A549 (cell line): ENCODE data around the gene DIRAS3. TPM values are rescaled to one million over a fixed set of nuclear protein-coding genes. Genes with fewer than 3 reads are reported as not detected.
A peak's percentile ranks its signal among the peaks of the same experiment; 100 is the strongest.

Source experiments
- ATAC-seq, 2 experiments: fragments of 200-7000 bp in 1 of 2; fragments of >200 bp in 1 of 2; cut with Nextera tagmentation in 1 of 2; cut with Tn5 transposase in 1 of 2; 3 replicates each; pipeline versions ENCODE4 v1.8.0 to v1.9.1; 2018 to 2020; ENCODE audit warnings: mild to moderate bottlenecking in 1 of 2, moderate library complexity in 1 of 2
- CTCF ChIA-PET: fragments of 300-600 bp; sonication (Branson Sonifier 250); formaldehyde crosslinking; extraction: SDS; loops from one replicate; lab custom pipeline; 2021; ENCODE audit warnings: antibody characterized with exemption, inconsistent platforms; lab: Yijun Ruan, JAX
- POLR2A ChIA-PET: fragments of 350-600 bp; formaldehyde crosslinking; extraction: SDS; loops from one replicate; lab custom pipeline; 2021; ENCODE audit warnings: antibody characterized with exemption, inconsistent platforms; lab: Yijun Ruan, JAX
- DNase-seq, 2 experiments: peaks; one replicate each; pipeline versions ENCODE4 v3.0.0 to v3.0.0-alpha.2; 2011 to 2016; ENCODE audit warnings: low read depth in 1 of 2, low spot score in 1 of 2
- FAIRE-seq: peaks from 2 replicates; lab custom pipeline; 2011; peaks lifted over from hg19 to GRCh38; lab: Jason Lieb, UNC
- H3K27ac ChIP-seq, 2 experiments: fragments of >200 bp; sonication (Bioruptor Twin); formaldehyde crosslinking; 3 replicates each; pipeline ENCODE4 v1.5.1; 2016 to 2017
- H3K4me1 ChIP-seq: fragments of >200 bp; sonication (Bioruptor Twin); formaldehyde crosslinking; 3 replicates; pipeline ENCODE4 v1.6.1; 2016
- H3K4me2 ChIP-seq: fragments of >200 bp; sonication (Bioruptor Twin); formaldehyde crosslinking; 3 replicates; pipeline ENCODE4 v1.6.1; 2016
- H3K4me3 ChIP-seq: fragments of >200 bp; sonication (Bioruptor Twin); formaldehyde crosslinking; 3 replicates; pipeline ENCODE4 v1.5.1; 2016
- H3K9me3 ChIP-seq: fragments of >200 bp; sonication (Bioruptor Twin); formaldehyde crosslinking; 3 replicates; pipeline ENCODE4 v1.6.1; 2016
- CBX8 ChIP-seq: fragments of 200-600 bp; sonication (generic); IDR thresholded peaks from 2 replicates; pipeline ENCODE4 v1.6.1; 2016
- CEBPB ChIP-seq, 2 experiments: fragments of >200 bp in 1 of 2; sonication (Bioruptor Twin) in 1 of 2; formaldehyde crosslinking in 1 of 2; IDR thresholded peaks; 2 replicates each; pipeline ENCODE4 v1.6.1; 2012 to 2016
- HOXA7 ChIP-seq: fragments of 250-450 bp; sonication (Bioruptor Pico); IDR thresholded peaks from 2 replicates; pipeline ENCODE4 v1.5.0; 2020; ENCODE audit warnings: mild to moderate bottlenecking, moderate library complexity
- KDM5A ChIP-seq: fragments of 200-600 bp; sonication (generic); IDR thresholded peaks from 2 replicates; pipeline ENCODE4 v1.6.1; 2016; ENCODE audit warnings: antibody characterized with exemption, mild to moderate bottlenecking
- SREBF2 ChIP-seq: fragments of 450-650 bp; IDR thresholded peaks from 2 replicates; pipeline ENCODE4 v1.6.1; 2014; ENCODE audit warnings: mild to moderate bottlenecking, moderate library complexity
- TFCP2L1 ChIP-seq: fragments of 250-450 bp; sonication (Bioruptor Pico); IDR thresholded peaks from 2 replicates; pipeline ENCODE4 v1.5.0; 2021; ENCODE audit warnings: mild to moderate bottlenecking
- ZFP36 ChIP-seq: fragments of 450-650 bp; IDR thresholded peaks from 2 replicates; pipeline ENCODE4 v1.6.1; 2014; ENCODE audit warnings: borderline replicate concordance; ENCODE audit not compliant: partially characterized antibody
- ZSCAN20 ChIP-seq: fragments of 250-450 bp; sonication (Bioruptor Pico); IDR thresholded peaks from 2 replicates; pipeline ENCODE4 v1.8.0; 2022; ENCODE audit warnings: mild to moderate bottlenecking, moderate library complexity
- WGBS: methylation state at CpG from one replicate; pipeline ENCODE4 v1.1.6; 2017; ENCODE audit errors: missing lambda C conversion rate; 5-methylcytosine and 5-hydroxymethylcytosine counted together
- polyA minus RNA-seq: library from RNA; depleted of rRNA, polyadenylated mRNA; stranded (reverse); fragments of >200 nt; gene quantifications from 2 replicates; pipeline ENCODE4 v1.2.3, GENCODE V29; 2011; rRNA and poly(A)+ RNA removed
- polyA plus RNA-seq, 4 experiments: library from polyadenylated mRNA; depleted of rRNA in 3 of 4; stranded (reverse); fragments of >200 nt; fragmentation: RNase III in 1 of 4; extraction: RNeasy Plus Mini Kit Qiagen cat#74134 plus additional on column Dnase treatment in 1 of 4; gene quantifications; 2 replicates in 3 of 4; 3 replicates in 1 of 4; pipeline ENCODE4 v1.2.3, GENCODE V29; 2011 to 2017
- TF ChIP-seq, protein P1 (sequence below): fragments of >200 bp; sonication (Bioruptor Twin); formaldehyde crosslinking; IDR thresholded peaks from 3 replicates; pipeline ENCODE4 v1.6.1; 2016
- TF ChIP-seq, protein P2 (sequence below): fragments of >200 bp; sonication (Bioruptor Twin); formaldehyde crosslinking; IDR thresholded peaks from 3 replicates; pipeline ENCODE4 v1.5.1; 2016
- TF ChIP-seq, protein P3 (sequence below): fragments of 450-650 bp; IDR thresholded peaks from 2 replicates; pipeline ENCODE4 v1.6.1; 2014; ENCODE audit warnings: antibody characterized with exemption
- TF ChIP-seq, protein P4 (sequence below): IDR thresholded peaks from 2 replicates; pipeline ENCODE4 v1.6.1; 2012

DIRAS3 gene, protein sequence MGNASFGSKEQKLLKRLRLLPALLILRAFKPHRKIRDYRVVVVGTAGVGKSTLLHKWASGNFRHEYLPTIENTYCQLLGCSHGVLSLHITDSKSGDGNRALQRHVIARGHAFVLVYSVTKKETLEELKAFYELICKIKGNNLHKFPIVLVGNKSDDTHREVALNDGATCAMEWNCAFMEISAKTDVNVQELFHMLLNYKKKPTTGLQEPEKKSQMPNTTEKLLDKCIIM
- polyA plus RNA-seq (2011; rRNA removed) (3.3 and 3.6 TPM in 2 replicates), polyA plus RNA-seq (2017; fragmentation: RNase III; extraction: RNeasy Plus Mini Kit Qiagen cat#74134 plus additional on column Dnase treatment) (1.4 to 2.0 TPM (median 1.8 TPM) in 3 replicates), polyA minus RNA-seq (2.5 and 2.7 TPM in 2 replicates)
- 2.1 and 2.3 TPM in 2 replicates for polyA plus RNA-seq (2012; cell fraction: cytosol; rRNA removed)
- polyA plus RNA-seq (2012; cell fraction: nucleus; rRNA removed) = 1.9 TPM in 2 replicates

DNA sequence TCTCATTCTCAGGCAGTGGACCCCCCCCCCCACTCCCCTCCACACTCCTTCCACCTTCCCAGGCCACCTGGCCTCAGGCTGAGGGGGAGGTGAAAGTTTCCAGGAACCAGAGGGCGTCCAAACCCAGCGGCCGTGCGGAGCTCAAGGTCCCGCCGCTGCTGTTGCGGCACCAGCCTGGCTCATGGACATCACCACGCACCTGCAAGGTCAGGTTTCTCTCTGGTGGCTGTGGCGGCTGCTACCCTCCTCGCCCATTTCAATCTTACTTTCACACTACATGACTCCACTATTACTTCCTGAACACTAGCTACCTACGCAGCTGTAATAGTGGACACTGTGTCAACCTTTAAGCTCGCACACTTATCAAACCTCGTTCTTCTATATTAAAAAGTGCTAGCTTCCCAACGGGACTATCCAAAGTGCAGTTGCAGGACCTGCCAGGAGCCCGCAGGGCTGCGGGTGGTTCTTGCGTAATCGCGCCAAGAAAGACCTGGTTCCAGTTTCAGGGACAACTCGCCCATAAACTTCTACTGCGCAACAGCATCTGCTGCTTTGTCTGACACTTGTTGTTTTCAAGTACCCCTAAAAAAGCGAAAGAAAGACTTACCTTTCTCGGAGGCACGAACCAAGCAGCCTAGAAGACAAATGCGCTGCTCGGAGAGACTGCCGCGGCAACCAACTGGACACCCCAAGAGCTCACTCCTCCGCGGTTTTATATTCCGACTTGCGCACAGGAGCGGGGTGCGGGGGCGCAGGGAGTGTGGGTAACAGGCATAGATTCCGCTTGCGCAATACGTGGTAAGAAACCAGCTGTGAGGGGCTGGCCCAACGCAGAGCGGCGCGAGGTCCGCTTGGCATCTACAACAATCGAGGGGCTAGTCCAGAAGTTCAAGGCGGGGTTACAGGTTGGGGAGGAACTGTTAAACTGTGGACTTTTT, at the start of gene DIRAS3:
Gene DIRAS3 (minus strand): TSS at position 687 of the 938 bp plus-strand sequence. CDS start 3,330 bp downstream, outside the sequence.
- CTCF ChIA-PET = interaction anchor here (0.7 to 1.3 kb wide), 3 partner anchors 10 to 261 kb away, joined by 3 to 5 read pairs (median 3); no protein-coding TSS in a partner anchor
- 24% methylated on average over 37 of the region's 45 CpGs for WGBS
- H3K4me3 ChIP-seq = peak within 1 kb of the TSS; percentile 48
- no peak for FAIRE-seq
- POLR2A ChIA-PET = no interaction called here
- peak; percentile 6 to 21 for DNase-seq
- ATAC-seq = peak; percentile 62 to 70; a peak in 5 of 6 replicates
- no peaks in the 10 kb centered on the region for H3K9me3 ChIP-seq
- peak within 1 kb of the TSS; percentile 78 for H3K4me2 ChIP-seq
- TF ChIP-seq CEBPB (IDR thresholded peaks at IDR 0.05) = peak; percentile 80 to 83; a peak in 3 of 4 replicates
- TF ChIP-seq, protein P1, sequence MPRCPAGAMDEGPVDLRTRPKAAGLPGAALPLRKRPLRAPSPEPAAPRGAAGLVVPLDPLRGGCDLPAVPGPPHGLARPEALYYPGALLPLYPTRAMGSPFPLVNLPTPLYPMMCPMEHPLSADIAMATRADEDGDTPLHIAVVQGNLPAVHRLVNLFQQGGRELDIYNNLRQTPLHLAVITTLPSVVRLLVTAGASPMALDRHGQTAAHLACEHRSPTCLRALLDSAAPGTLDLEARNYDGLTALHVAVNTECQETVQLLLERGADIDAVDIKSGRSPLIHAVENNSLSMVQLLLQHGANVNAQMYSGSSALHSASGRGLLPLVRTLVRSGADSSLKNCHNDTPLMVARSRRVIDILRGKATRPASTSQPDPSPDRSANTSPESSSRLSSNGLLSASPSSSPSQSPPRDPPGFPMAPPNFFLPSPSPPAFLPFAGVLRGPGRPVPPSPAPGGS = no peak
- TF ChIP-seq, protein P2, sequence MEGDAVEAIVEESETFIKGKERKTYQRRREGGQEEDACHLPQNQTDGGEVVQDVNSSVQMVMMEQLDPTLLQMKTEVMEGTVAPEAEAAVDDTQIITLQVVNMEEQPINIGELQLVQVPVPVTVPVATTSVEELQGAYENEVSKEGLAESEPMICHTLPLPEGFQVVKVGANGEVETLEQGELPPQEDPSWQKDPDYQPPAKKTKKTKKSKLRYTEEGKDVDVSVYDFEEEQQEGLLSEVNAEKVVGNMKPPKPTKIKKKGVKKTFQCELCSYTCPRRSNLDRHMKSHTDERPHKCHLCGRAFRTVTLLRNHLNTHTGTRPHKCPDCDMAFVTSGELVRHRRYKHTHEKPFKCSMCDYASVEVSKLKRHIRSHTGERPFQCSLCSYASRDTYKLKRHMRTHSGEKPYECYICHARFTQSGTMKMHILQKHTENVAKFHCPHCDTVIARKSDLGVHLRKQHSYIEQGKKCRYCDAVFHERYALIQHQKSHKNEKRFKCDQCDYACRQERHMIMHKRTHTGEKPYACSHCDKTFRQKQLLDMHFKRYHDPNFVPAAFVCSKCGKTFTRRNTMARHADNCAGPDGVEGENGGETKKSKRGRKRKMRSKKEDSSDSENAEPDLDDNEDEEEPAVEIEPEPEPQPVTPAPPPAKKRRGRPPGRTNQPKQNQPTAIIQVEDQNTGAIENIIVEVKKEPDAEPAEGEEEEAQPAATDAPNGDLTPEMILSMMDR = no peak
- no peak for TF ChIP-seq TFCP2L1 (CRISPR knock-in tag)
- no peaks in the 10 kb centered on the region for H3K4me1 ChIP-seq
- H3K27ac ChIP-seq = peak within 1 kb of the TSS; percentile 7 to 61; a peak in 4 of 6 replicates

DNA sequence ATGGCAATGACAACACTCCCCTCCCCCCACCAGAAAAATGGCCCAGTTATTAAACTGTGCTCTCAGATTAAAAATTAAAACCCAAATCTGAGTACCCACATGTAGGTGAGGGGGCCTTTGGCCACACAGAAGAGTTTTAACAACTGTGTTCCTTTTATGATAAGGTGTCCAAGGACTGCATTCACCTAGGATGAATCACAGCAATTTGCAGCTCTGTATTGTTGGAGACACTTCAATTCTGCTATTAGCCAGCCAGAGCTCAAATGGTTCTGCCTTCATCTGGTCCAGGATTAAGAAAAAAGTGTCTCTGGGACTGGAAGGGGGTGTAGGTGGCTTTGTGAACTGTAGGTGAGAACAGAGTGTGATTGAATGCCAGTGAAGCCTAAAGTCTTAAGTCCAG, 43.3 kb upstream of the DIRAS3 start:
- ChIA-PET POLR2A (no interaction called here), CTCF (interaction anchor here (1.2 to 1.6 kb wide), 2 partner anchors 10 to 240 kb away, joined by 5 read pairs; no protein-coding TSS in a partner anchor)
- H3K27ac ChIP-seq = no peak overlapping the region
- DNase-seq (no peak), FAIRE-seq (no peak), ATAC-seq (no peak)
- no peaks in the 10 kb centered on the region for H3K4me1 ChIP-seq
- no peaks in the 10 kb centered on the region for H3K9me3 ChIP-seq
- no peak overlapping the region for H3K4me2 ChIP-seq
- H3K4me3 ChIP-seq = no peak overlapping the region
- TF ChIP-seq, protein P3, sequence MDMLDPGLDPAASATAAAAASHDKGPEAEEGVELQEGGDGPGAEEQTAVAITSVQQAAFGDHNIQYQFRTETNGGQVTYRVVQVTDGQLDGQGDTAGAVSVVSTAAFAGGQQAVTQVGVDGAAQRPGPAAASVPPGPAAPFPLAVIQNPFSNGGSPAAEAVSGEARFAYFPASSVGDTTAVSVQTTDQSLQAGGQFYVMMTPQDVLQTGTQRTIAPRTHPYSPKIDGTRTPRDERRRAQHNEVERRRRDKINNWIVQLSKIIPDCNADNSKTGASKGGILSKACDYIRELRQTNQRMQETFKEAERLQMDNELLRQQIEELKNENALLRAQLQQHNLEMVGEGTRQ = no peak
- TF ChIP-seq, protein P1 = no peak
- no peak for TF ChIP-seq KDM5A
- TF ChIP-seq, protein P4, sequence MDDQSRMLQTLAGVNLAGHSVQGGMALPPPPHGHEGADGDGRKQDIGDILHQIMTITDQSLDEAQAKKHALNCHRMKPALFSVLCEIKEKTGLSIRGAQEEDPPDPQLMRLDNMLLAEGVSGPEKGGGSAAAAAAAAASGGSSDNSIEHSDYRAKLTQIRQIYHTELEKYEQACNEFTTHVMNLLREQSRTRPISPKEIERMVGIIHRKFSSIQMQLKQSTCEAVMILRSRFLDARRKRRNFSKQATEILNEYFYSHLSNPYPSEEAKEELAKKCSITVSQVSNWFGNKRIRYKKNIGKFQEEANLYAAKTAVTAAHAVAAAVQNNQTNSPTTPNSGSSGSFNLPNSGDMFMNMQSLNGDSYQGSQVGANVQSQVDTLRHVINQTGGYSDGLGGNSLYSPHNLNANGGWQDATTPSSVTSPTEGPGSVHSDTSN = no peak
- no peak for TF ChIP-seq CBX8
- no peak for TF ChIP-seq ZFP36
- no peak for TF ChIP-seq HOXA7 (CRISPR knock-in tag)
- TF ChIP-seq, protein P2 = no peak
- TF ChIP-seq ZSCAN20 = no peak
- no peak for TF ChIP-seq SREBF2
